Subcutaneous adipose tissue (tissue), 4 donors: ENCODE measurements around the gene CRKL. TPM values are rescaled to one million over a fixed set of nuclear protein-coding genes. Genes with fewer than 3 reads are reported as not detected.

Experiments used
- total RNA-seq, 4 donors: library from RNA; depleted of rRNA; stranded (reverse); fragments of >200 nt; gene quantifications; one replicate each; pipeline ENCODE4 v1.1.0, GENCODE V29; 2016
- TF ChIP-seq, protein P1 (sequence below): fragments of 450-650 bp; IDR thresholded peaks from one replicate; pipeline ENCODE4 v1.5.1; 2016; ENCODE audit warnings: low read depth, mild to moderate bottlenecking, control low read depth, antibody characterized with exemption, moderate library complexity

CRKL gene
- total RNA-seq, 4 donors from 2014 or later: 32.1 to 39.8 (median 35.9) TPM

DNA sequence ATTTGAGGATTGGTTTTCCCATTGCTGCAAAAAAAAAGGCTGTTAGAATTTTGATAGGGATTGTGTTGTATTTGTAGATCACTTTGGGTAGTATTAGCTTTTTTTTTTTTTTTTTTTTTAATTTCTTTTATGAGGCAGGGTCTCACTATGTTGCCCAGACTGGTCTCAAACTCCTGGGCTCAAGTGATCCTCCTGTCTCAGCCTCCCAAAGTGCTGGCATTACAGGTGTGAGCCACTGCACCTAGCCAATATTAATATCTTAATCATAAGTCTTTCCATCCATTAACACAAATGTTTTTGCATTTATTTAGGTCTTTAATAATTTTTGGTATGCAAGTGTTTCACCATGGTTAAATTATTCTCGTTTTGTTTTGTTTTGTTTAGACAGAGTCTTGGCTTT lies 26.8 kb downstream of the CRKL start:
- TF ChIP-seq, protein P1, sequence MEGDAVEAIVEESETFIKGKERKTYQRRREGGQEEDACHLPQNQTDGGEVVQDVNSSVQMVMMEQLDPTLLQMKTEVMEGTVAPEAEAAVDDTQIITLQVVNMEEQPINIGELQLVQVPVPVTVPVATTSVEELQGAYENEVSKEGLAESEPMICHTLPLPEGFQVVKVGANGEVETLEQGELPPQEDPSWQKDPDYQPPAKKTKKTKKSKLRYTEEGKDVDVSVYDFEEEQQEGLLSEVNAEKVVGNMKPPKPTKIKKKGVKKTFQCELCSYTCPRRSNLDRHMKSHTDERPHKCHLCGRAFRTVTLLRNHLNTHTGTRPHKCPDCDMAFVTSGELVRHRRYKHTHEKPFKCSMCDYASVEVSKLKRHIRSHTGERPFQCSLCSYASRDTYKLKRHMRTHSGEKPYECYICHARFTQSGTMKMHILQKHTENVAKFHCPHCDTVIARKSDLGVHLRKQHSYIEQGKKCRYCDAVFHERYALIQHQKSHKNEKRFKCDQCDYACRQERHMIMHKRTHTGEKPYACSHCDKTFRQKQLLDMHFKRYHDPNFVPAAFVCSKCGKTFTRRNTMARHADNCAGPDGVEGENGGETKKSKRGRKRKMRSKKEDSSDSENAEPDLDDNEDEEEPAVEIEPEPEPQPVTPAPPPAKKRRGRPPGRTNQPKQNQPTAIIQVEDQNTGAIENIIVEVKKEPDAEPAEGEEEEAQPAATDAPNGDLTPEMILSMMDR: no peak

DNA sequence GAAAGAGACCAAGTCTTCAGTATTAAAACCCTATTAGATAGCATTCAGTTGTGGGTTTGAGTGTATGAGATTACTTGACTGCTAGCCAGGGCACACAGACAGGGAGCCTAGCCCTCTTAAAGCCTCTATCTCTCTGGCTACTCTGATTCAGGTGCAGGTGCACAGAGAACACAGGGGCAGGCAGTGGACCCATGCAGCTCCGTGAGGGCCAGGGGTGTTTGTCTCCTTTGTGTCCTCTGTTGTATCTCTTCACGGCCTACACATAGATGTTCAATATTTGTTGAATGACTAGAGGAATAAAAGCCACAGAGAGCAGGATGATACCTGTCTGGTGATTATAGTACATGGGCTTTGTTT lies 28.3 kb downstream of the CRKL start:
- TF ChIP-seq, protein P1: no peak

DNA sequence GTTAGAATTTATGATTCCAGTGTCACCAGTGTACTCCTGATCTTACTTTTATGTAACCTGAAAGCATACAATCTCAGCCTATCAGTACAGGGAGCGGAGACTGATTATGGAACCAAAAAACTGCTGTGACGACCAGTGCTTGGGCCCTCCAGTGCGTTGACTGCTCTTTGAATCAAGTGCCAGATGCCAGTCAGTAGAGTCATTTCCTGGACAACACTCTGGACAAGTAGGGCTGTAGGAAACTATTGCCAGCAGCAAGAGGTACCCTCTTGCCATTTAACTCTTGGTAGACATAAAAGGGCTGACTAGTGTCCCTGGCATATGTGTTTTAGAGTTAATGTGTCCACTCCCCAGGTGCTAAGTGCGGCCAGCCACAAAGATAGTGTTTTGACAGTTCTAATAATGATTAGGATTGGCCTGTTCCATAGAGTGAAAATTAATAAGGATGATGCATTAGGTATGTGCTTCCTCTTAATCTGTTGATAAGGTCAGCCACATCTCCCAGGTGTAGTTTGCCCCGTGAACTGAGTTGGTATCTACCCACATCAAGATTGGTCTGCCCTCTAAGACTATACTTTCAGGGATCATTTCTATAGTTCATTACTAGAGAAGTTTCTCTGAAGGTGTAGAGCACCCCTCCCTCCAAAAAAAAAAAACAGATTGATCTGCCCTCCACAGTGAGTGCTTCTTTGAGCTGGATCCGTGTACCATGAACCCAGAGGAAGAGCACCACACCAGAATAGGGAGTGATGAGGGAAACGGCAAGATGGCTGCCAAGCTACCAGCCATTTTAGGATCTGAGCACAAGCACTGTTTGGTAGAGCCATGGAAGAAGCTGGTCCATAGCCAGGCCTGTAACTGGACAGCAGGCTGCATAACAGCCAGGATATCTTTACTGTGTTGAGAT lies 29.1 kb downstream of the CRKL start:
- TF ChIP-seq, protein P1: no peak

DNA sequence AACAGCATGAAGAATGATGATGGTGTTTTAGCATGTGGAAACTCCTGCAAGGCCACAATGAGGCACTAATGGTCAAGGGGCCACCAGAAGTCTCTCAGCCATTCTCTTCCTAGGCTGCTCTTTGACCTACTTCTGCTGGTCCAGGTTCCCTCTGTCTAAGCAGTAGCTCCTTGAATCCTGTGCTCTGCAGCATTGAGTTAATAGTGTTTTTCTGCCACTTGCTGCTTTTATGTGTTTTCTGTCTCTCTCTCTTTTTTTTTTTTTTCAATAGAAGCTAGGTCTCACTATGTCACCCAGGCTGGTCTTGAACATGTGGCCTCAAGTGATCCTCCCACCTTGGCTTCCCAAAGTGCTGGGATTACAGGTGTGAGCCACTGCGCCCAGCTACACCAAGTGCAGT lies 29.8 kb downstream of the CRKL start:
- TF ChIP-seq, protein P1: no peak

DNA sequence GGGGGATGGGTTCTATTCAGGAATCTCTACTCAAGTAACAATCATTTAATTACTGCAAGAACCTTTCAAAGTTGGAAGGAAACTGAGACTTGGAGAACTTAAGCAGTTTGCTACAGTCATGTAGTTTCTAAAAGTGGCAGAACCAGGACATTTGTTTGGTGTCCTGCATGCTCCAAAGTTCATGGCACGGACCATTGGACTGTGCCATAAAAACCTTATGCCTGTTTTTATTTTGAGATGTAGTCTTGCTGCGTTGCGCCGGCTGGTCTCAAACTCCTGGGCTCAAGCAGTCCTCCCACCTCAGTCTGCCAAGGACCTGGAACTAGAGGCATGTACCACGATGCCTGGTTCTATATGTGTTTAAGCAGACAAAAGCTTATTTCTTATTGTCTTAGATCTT lies 31.2 kb downstream of the CRKL start:
- TF ChIP-seq, protein P1: no peak

DNA sequence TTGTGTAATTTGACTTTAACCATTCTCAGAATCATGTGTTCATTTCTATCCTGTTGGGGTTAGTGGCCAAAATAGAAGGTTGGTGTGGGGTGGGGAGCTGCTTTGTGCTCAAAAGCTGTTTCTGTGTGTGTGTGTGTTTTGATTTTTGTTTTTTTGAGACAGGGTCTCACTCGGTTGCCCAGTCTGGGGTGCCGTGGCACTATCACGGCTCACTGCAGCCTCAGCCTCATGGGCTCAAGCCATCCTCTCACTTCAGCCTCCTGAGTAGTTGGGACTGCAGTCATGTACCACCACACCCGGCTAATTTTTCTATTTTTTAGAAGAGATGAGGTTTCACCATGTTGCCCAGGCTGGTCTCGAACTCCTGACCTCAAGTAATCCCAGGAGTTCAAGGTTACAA lies 31.8 kb downstream of the CRKL start:
- TF ChIP-seq, protein P1: no peak

DNA sequence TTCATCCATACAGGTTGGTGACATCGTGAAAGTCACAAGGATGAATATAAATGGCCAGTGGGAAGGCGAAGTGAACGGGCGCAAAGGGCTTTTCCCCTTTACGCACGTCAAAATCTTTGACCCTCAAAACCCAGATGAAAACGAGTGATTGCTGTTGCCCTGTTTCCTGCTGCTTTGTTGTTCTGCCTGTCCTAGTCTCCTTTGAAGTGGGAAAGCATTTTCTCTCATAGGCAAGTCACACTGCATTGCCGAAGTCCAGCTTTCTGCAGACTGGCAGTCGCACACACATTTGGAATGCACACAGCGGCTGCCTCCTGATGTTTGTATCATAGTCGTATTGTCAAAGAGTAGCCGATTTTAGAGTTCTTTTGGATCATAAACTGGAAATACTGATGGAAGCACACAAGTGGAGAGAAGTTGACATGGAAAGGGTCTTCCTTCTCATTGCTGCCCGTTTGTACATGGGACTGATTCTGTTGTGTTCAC lies 32.5 kb downstream of the CRKL start:
- TF ChIP-seq, protein P1: no peak
